K562 (cell line): ENCODE results near the gene TRIP6. TPM values are rescaled to one million over a fixed set of nuclear protein-coding genes. Genes with fewer than 3 reads are reported as not detected.

Experiments used
- CUX1 ChIP-seq: fragments of 200-800 bp; sonication (Bioruptor generic); IDR thresholded peaks from 2 replicates; pipeline ENCODE4 v1.6.1; 2016; ENCODE audit warnings: missing genetic modification characterization, missing compliant biosample characterization
- PKNOX1 ChIP-seq: fragments of 450-650 bp; IDR thresholded peaks from 2 replicates; pipeline ENCODE4 v1.6.1; 2016
- ZNF395 ChIP-seq: fragments of 200-800 bp; sonication (Bioruptor generic); IDR thresholded peaks from 2 replicates; pipeline ENCODE4 v1.6.1; 2017; ENCODE audit warnings: missing genetic modification characterization, missing compliant biosample characterization
- polyA plus RNA-seq, 8 experiments: library from polyadenylated mRNA; depleted of rRNA in 4 of 8; stranded (reverse) in 5 of 8; unstranded in 3 of 8; fragments of >200 nt; fragmentation: Nextera tagmentation in 2 of 8; fragmentation: Illumina TruSeq in 1 of 8; extraction: Ambion mirVana in 2 of 8; extraction: Trizol in 1 of 8; gene quantifications; 2 replicates each; pipeline versions ENCODE4 v1.2.1 to v1.2.3, GENCODE V29; 2011 to 2014; ENCODE audit warnings: inconsistent platforms in 1 of 8, missing spikeins in 1 of 8
- total RNA-seq, 7 experiments: library from RNA; depleted of rRNA in 6 of 7; stranded (reverse); fragments of >200 nt in 6 of 7; fragmentation: Illumina TruSeq in 2 of 7; extraction: Trizol in 2 of 7; gene quantifications; 2 replicates each; pipeline versions ENCODE4 v1.2.1 to v1.2.3, GENCODE V29; 2011 to 2021; ENCODE audit warnings: low replicate concordance in 1 of 7

Gene TRIP6
- total and polyA plus RNA-seq, 9 of the 15 experiments (the other 6 are each of a cell fraction or from before 2014, with no cell fraction given), result 5.9 to 141 (median 54.0) TPM

- TF ChIP-seq CUX1 (CRISPR knock-in tag) (0 out of 2 replicates have a peak, but pooled peaks have one; percentile 39), PKNOX1 (no peak), ZNF395 (CRISPR knock-in tag) (0 out of 2 replicates have a peak, but pooled peaks have one; percentile 0)
Observed at GRCh38 chr7:100873599-100874299, 6.6 kb downstream of the TRIP6 start (continued).
